OCI-LY1 (cell line): Measurements from ENCODE around the gene GJC2.

Experiments
- H2AFZ ChIP-seq: fragments of 200-600 bp; sonication (generic), shearing (Covaris generic); 2 replicates; pipeline ENCODE4 v1.6.0; 2014; ENCODE audit warnings: antibody characterized with exemption, mild to moderate bottlenecking, low read length
- H3F3A ChIP-seq: fragments of 200-600 bp; sonication (generic), shearing (Covaris generic); 2 replicates; pipeline ENCODE4 v1.6.0; 2014; ENCODE audit warnings: mild to moderate bottlenecking, antibody characterized with exemption, low read length, moderate library complexity; ENCODE audit not compliant: insufficient read depth
- H3K27ac ChIP-seq: fragments of 200-600 bp; sonication (generic); 2 replicates; pipeline ENCODE4 v1.5.1; 2014; ENCODE audit warnings: low read length, mixed run types, mild to moderate bottlenecking, low read depth; ENCODE audit not compliant: poor library complexity, severe bottlenecking
- H3K27me3 ChIP-seq: fragments of 200-600 bp; sonication (generic); 2 replicates; pipeline ENCODE4 v1.6.0; 2014; ENCODE audit warnings: antibody characterized with exemption, mild to moderate bottlenecking, low read length, moderate library complexity; ENCODE audit not compliant: insufficient read depth
- H3K36me3 ChIP-seq: fragments of 200-600 bp; sonication (generic); 2 replicates; pipeline ENCODE4 v1.6.1; 2014; ENCODE audit warnings: mild to moderate bottlenecking, antibody characterized with exemption, low read length, moderate library complexity, mixed read lengths; ENCODE audit not compliant: insufficient read depth
- H3K4me1 ChIP-seq: fragments of 200-600 bp; sonication (generic); 2 replicates; pipeline ENCODE4 v1.5.1; 2014; ENCODE audit warnings: mild to moderate bottlenecking, low read length, moderate library complexity; ENCODE audit not compliant: insufficient read depth, severe bottlenecking
- H3K4me2 ChIP-seq: fragments of 200-600 bp; sonication (generic), shearing (Covaris generic); 2 replicates; pipeline ENCODE4 v1.6.1; 2014; ENCODE audit warnings: low read length
- H3K4me3 ChIP-seq: fragments of 200-600 bp; sonication (generic); 2 replicates; pipeline ENCODE4 v1.5.1; 2014; ENCODE audit warnings: low read length, low read depth, mild to moderate bottlenecking, mixed read lengths; ENCODE audit not compliant: poor library complexity, severe bottlenecking
- H3K79me2 ChIP-seq: fragments of 200-600 bp; shearing (Covaris generic); 2 replicates; pipeline ENCODE4 v1.6.1; 2016; ENCODE audit warnings: mixed run types, low read length, mixed read lengths; ENCODE audit not compliant: insufficient read depth
- H3K9ac ChIP-seq: fragments of 200-600 bp; sonication (generic), shearing (Covaris generic); 2 replicates; pipeline ENCODE4 v1.6.1; 2014; ENCODE audit warnings: mild to moderate bottlenecking, low read length, mixed read lengths
- H3K9me2 ChIP-seq: fragments of 200-600 bp; sonication (generic), shearing (Covaris generic); 2 replicates; pipeline ENCODE4 v1.6.1; 2014; ENCODE audit warnings: low read depth, mild to moderate bottlenecking, low read length, mixed read lengths
- H3K9me3 ChIP-seq: fragments of 200-600 bp; shearing (Covaris generic); 2 replicates; pipeline ENCODE4 v1.6.1; 2014; ENCODE audit warnings: low read length, mixed read lengths
- H4K20me1 ChIP-seq: fragments of 200-600 bp; sonication (generic), shearing (Covaris generic); 2 replicates; pipeline ENCODE4 v1.6.0; 2016; ENCODE audit warnings: mild to moderate bottlenecking, low read length; ENCODE audit not compliant: insufficient read depth
- EZH2 ChIP-seq: fragments of 200-600 bp; sonication (generic), shearing (Covaris generic); IDR thresholded peaks from 2 replicates; pipeline ENCODE4 v1.8.0; 2017; ENCODE audit warnings: borderline replicate concordance, mixed run types, mild to moderate bottlenecking, antibody characterized with exemption, low read length, moderate library complexity, mixed read lengths
- TF ChIP-seq, protein P1 (sequence below): fragments of 200-600 bp; sonication (generic), shearing (Covaris generic); IDR thresholded peaks from 2 replicates; pipeline ENCODE4 v1.5.1; 2017; ENCODE audit warnings: mild to moderate bottlenecking, antibody characterized with exemption, low read length, moderate library complexity, mixed read lengths

Gene GJC2

DNA sequence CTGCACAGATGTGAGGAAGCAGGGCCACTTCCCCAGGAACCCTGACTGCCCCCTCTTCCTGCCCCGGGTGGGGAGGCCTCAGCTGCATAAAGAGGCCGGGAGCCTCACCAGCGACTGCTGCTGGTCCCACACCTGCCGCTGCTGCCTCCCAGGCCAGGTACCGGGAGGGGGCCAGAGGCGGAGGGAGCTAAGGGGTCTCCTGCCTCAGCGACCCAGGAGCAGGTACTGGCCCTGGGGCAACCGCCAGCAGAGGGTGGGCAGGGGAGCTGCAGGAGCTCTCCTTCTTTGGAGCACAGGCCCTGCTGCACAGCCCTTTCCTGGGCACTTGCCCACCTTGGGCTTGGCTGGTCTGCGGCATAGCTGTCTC is 6.8 kb downstream of the GJC2 start:
- no peaks in the 10 kb centered on the region for H3K9me2 ChIP-seq
- no peaks in the 10 kb centered on the region for H4K20me1 ChIP-seq
- no peaks in the 10 kb centered on the region for H3K27me3 ChIP-seq
- H2AFZ ChIP-seq = no peak overlapping the region
- H3K79me2 ChIP-seq = no peaks in the 10 kb centered on the region
- no peaks in the 10 kb centered on the region for H3K9me3 ChIP-seq
- no peak overlapping the region for H3K4me3 ChIP-seq
- no peak for TF ChIP-seq EZH2
- TF ChIP-seq, protein P1, sequence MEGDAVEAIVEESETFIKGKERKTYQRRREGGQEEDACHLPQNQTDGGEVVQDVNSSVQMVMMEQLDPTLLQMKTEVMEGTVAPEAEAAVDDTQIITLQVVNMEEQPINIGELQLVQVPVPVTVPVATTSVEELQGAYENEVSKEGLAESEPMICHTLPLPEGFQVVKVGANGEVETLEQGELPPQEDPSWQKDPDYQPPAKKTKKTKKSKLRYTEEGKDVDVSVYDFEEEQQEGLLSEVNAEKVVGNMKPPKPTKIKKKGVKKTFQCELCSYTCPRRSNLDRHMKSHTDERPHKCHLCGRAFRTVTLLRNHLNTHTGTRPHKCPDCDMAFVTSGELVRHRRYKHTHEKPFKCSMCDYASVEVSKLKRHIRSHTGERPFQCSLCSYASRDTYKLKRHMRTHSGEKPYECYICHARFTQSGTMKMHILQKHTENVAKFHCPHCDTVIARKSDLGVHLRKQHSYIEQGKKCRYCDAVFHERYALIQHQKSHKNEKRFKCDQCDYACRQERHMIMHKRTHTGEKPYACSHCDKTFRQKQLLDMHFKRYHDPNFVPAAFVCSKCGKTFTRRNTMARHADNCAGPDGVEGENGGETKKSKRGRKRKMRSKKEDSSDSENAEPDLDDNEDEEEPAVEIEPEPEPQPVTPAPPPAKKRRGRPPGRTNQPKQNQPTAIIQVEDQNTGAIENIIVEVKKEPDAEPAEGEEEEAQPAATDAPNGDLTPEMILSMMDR = no peak
- no peaks in the 10 kb centered on the region for H3K36me3 ChIP-seq
- H3K9ac ChIP-seq = no peak overlapping the region
- H3K27ac ChIP-seq = no peak overlapping the region
- H3F3A ChIP-seq = no peaks in the 10 kb centered on the region
- H3K4me2 ChIP-seq = no peak overlapping the region
- no peaks in the 10 kb centered on the region for H3K4me1 ChIP-seq

DNA sequence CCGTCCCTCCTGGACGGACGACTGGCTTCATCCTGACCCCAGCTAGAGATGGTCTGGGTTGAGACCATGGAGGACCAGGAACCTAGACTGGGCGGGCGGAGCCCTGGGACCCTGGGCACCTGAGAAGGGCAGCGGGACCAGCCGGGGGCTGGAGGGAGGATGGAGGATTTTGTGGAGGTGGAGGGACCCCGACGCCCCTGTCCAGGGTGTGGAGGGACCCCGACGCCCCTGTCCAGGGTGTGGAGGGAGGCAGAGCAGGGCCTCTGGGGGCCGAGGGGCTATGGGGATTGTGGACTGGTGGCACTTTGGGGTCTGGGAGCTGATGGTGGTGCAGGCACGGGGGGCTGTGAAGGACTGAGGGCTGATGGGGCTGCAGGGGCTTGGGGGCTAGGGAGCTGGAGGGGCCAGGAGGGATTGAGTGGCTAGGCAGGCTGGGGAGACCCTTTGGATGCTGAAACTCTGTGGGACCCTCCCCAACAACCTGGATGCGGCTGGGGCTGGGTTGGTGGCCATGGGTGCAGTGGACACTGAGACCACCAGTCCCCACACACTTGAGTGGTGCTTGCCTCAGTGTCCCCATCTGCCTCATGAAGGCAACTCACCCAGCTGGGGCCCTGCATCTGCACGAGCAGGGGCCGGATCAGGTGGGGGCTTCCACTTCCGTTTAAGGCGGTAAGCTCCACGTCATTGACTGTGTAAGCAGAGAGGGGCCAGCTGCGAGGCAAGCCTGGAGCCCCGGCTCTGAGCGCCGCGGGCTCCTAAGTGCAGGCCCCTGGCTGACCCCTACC is 7.4 kb downstream of the GJC2 start:
- no peaks in the 10 kb centered on the region for H3K9me3 ChIP-seq
- no peaks in the 10 kb centered on the region for H3K9me2 ChIP-seq
- H3K79me2 ChIP-seq = no peaks in the 10 kb centered on the region
- H3K4me2 ChIP-seq = no peak overlapping the region
- no peak overlapping the region for H3K4me3 ChIP-seq
- H3F3A ChIP-seq = no peaks in the 10 kb centered on the region
- H3K4me1 ChIP-seq = no peaks in the 10 kb centered on the region
- no peak overlapping the region for H3K27ac ChIP-seq
- no peaks in the 10 kb centered on the region for H3K36me3 ChIP-seq
- no peaks in the 10 kb centered on the region for H4K20me1 ChIP-seq
- no peak for TF ChIP-seq EZH2
- TF ChIP-seq, protein P1 = no peak
- H3K27me3 ChIP-seq = no peaks in the 10 kb centered on the region
- H3K9ac ChIP-seq = no peak overlapping the region
- no peak overlapping the region for H2AFZ ChIP-seq

DNA sequence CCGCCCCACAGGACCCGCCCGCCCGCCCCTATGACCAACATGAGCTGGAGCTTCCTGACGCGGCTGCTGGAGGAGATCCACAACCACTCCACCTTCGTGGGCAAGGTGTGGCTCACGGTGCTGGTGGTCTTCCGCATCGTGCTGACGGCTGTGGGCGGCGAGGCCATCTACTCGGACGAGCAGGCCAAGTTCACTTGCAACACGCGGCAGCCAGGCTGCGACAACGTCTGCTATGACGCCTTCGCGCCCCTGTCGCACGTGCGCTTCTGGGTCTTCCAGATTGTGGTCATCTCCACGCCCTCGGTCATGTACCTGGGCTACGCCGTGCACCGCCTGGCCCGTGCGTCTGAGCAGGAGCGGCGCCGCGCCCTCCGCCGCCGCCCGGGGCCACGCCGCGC is 8.0 kb downstream of the GJC2 start:
- no peaks in the 10 kb centered on the region for H3F3A ChIP-seq
- no peak overlapping the region for H3K4me3 ChIP-seq
- no peaks in the 10 kb centered on the region for H3K79me2 ChIP-seq
- H3K4me2 ChIP-seq = no peak overlapping the region
- no peak for TF ChIP-seq EZH2
- TF ChIP-seq, protein P1 = no peak
- no peak overlapping the region for H2AFZ ChIP-seq
- H4K20me1 ChIP-seq = no peaks in the 10 kb centered on the region
- H3K4me1 ChIP-seq = no peaks in the 10 kb centered on the region
- H3K9me3 ChIP-seq = no peaks in the 10 kb centered on the region
- H3K27me3 ChIP-seq = peaks cover 4% of the 10 kb centered on the region; the same call in 1 of the 2 replicates
- H3K27ac ChIP-seq = no peak overlapping the region
- H3K9ac ChIP-seq = no peak overlapping the region
- H3K36me3 ChIP-seq = no peaks in the 10 kb centered on the region
- no peaks in the 10 kb centered on the region for H3K9me2 ChIP-seq
